Sigmoid colon (tissue), 7 donors: ENCODE measurements around the gene BCAT1. TPM values are rescaled to one million over a fixed set of nuclear protein-coding genes. Genes with fewer than 3 reads are reported as not detected.

Experiments
- DNase-seq: peaks from one replicate; pipeline ENCODE4 v3.0.0-alpha.2; 2019
- H3K27ac ChIP-seq, 4 donors: fragments of 200-600 bp; sonication (generic); one replicate each; pipeline ENCODE4 v1.5.1; 2016 to 2019; ENCODE audit warnings: mild to moderate bottlenecking in 1 of 4
- H3K27me3 ChIP-seq, 3 donors: fragments of 200-600 bp; sonication (generic); one replicate each; pipeline ENCODE4 v1.5.1; 2019; ENCODE audit warnings: mild to moderate bottlenecking in 1 of 3
- H3K36me3 ChIP-seq, 4 donors: fragments of 200-600 bp; sonication (generic); one replicate each; pipeline ENCODE4 v1.5.1; 2016 to 2019
- H3K4me1 ChIP-seq, 4 donors: fragments of 200-600 bp; sonication (generic); one replicate each; pipeline ENCODE4 v1.5.1; 2017 to 2019
- H3K4me3 ChIP-seq, 4 donors: fragments of 200-600 bp; sonication (generic); one replicate each; pipeline ENCODE4 v1.5.1; 2017 to 2019; ENCODE audit warnings: mild to moderate bottlenecking in 2 of 4, moderate library complexity in 1 of 4
- H3K9me3 ChIP-seq, 4 donors: fragments of 200-600 bp in 3 of 4; sonication (generic) in 3 of 4; one replicate each; pipeline versions ENCODE4 v1.5.1 to v1.6.1; 2013 to 2019
- EP300 ChIP-seq, 4 donors: sonication (generic); formaldehyde crosslinking; IDR thresholded peaks; one replicate each; pipeline ENCODE4 v1.6.1; 2017; ENCODE audit warnings: antibody characterized with exemption in 4 of 4
- POLR2A ChIP-seq, 2 donors: fragments of 450-650 bp; IDR thresholded peaks; one replicate each; pipeline ENCODE4 v1.6.1; 2016; ENCODE audit warnings: antibody characterized with exemption in 2 of 2, mild to moderate bottlenecking in 2 of 2, moderate library complexity in 2 of 2
- POLR2AphosphoS5 ChIP-seq, 4 donors: sonication (generic); formaldehyde crosslinking; IDR thresholded peaks; one replicate each; pipeline ENCODE4 v1.6.1; 2017; ENCODE audit warnings: antibody characterized with exemption in 4 of 4
- WGBS, 2 donors: extraction: QIAGEN DNeasy Blood & Tissue Kit; methylation state at CpG; one replicate each; pipeline ENCODE4 v1.1.7; 2013; 5-methylcytosine and 5-hydroxymethylcytosine counted together
- intact Hi-C: fragments of 100-400 bp; cut with DNase I; formaldehyde crosslinking; loops from one replicate; pipeline ENCODE4 v1.15.1; 2023
- polyA plus RNA-seq, 3 donors: library from polyadenylated mRNA; stranded (reverse); fragments of 200-250 nt; gene quantifications; one replicate each; pipeline ENCODE4 v1.2.3, GENCODE V29; 2013
- total RNA-seq, 4 donors: library from RNA; depleted of rRNA; stranded (reverse); fragments of >200 nt; gene quantifications; one replicate each; pipeline ENCODE4 v1.1.0, GENCODE V29; 2016
- TF ChIP-seq, protein P1 (sequence below), 4 experiments: fragments of 450-650 bp in 3 of 4; fragments of 200-600 bp in 1 of 4; IDR thresholded peaks; one replicate each; pipeline ENCODE4 v1.5.1; 2016 to 2019; ENCODE audit warnings: antibody characterized with exemption in 4 of 4, mild to moderate bottlenecking in 3 of 4, moderate library complexity in 2 of 4
- donor health status: healthy with polysubstance abuse.
- donor health status: Bipolar disorder and iron deficiency.
- donor health status: healthy.

BCAT1 gene
- total and polyA plus RNA-seq, 7 donors = 2.1 to 20.3 (median 12.0) TPM

GRCh38 chr12:24894879-24895278 lies 54.0 kb downstream of the BCAT1 start:
- no peaks in the 10 kb centered on the region for H3K9me3 ChIP-seq
- no peak for TF ChIP-seq POLR2A (IDR thresholded peaks at IDR 0.05)
- TF ChIP-seq, protein P1, sequence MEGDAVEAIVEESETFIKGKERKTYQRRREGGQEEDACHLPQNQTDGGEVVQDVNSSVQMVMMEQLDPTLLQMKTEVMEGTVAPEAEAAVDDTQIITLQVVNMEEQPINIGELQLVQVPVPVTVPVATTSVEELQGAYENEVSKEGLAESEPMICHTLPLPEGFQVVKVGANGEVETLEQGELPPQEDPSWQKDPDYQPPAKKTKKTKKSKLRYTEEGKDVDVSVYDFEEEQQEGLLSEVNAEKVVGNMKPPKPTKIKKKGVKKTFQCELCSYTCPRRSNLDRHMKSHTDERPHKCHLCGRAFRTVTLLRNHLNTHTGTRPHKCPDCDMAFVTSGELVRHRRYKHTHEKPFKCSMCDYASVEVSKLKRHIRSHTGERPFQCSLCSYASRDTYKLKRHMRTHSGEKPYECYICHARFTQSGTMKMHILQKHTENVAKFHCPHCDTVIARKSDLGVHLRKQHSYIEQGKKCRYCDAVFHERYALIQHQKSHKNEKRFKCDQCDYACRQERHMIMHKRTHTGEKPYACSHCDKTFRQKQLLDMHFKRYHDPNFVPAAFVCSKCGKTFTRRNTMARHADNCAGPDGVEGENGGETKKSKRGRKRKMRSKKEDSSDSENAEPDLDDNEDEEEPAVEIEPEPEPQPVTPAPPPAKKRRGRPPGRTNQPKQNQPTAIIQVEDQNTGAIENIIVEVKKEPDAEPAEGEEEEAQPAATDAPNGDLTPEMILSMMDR (IDR thresholded peaks at IDR 0.05) = no peak
- no peak for TF ChIP-seq EP300 (IDR thresholded peaks at IDR 0.05)
- TF ChIP-seq POLR2AphosphoS5 (IDR thresholded peaks at IDR 0.05) = no peak
- H3K36me3 ChIP-seq = no peaks in the 10 kb centered on the region
- 47 to 55% methylated on average over 3 of the region's 3 CpGs for WGBS, 2 donors
- H3K27me3 ChIP-seq = no peaks in the 10 kb centered on the region
- H3K4me1 ChIP-seq = no peaks in the 10 kb centered on the region
- no peak for DNase-seq
- H3K27ac ChIP-seq = no peak overlapping the region
- intact Hi-C loops = no loop called here
- no peak overlapping the region for H3K4me3 ChIP-seq

DNA sequence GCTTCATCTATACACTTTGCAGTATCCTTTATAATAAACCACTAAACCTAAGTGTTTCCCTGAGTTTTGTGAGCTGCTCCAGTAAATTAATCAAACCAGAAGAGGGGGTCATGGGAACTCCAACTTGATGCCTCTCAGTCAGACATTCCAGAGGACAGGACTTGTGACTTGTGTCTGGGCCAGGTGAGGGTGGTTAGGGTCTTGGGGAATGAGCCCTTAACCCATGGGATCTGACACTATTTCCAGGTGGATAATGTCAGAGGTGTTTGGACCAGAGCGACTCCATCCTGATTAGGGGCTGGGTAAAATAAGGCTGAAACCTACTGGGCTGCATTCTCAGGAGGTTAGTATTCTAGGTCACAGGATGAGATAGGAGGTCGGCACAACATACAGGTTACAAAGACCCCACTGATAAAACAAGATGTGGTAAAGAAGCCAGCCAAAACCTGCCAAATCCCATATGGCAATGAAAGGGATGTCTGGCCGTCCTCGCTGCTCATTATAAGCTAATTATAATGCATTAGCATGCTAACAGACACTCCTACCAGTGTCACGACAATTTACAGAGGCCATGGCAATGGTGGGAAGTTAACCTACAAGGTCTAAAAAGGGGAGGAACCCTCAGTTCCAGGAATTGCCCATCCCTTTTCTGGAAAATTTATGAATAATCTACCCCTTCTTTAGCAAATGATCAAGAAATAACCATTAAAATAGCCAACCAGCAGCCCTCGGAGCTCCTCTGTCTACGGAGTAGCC lies 58.7 kb downstream of the BCAT1 start:
- H3K27ac ChIP-seq = no peak overlapping the region
- no peaks in the 10 kb centered on the region for H3K4me1 ChIP-seq
- intact Hi-C loops = no loop called here
- no peaks in the 10 kb centered on the region for H3K36me3 ChIP-seq
- no peaks in the 10 kb centered on the region for H3K9me3 ChIP-seq
- TF ChIP-seq EP300 (IDR thresholded peaks at IDR 0.05) (no peak), POLR2AphosphoS5 (IDR thresholded peaks at IDR 0.05) (no peak), POLR2A (IDR thresholded peaks at IDR 0.05) (no peak)
- TF ChIP-seq, protein P1 (IDR thresholded peaks at IDR 0.05) = no peak
- H3K4me3 ChIP-seq = no peak overlapping the region
- DNase-seq = no peak
- no peaks in the 10 kb centered on the region for H3K27me3 ChIP-seq
- WGBS, 2 donors = 91 to 93% methylated on average over 7 of the region's 7 CpGs

DNA sequence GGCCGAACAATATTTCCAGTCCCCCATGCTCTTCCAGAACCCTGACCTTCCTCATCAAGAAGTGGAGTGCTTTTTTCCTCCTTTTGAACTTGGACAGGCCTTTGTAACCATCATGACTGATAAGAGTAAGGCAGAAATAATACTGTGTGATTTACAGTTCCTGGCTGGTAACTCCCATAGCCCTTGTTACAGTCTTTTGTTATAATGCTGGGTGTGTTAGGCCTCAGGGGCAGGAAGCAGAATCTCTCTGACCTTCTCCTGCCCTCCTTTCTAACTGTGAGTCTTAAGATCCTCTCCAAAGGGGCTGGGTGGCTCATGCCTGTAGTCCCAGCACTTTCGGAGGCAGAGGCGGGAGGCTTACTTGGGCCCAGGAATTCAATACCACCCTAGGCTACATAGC lies 59.5 kb downstream of the BCAT1 start:
- no peak for DNase-seq
- TF ChIP-seq POLR2AphosphoS5 (IDR thresholded peaks at IDR 0.05) (no peak), EP300 (IDR thresholded peaks at IDR 0.05) (no peak), POLR2A (IDR thresholded peaks at IDR 0.05) (no peak)
- TF ChIP-seq, protein P1 (IDR thresholded peaks at IDR 0.05) = no peak
- H3K4me1 ChIP-seq = no peaks in the 10 kb centered on the region
- no peaks in the 10 kb centered on the region for H3K9me3 ChIP-seq
- 96% methylated on average over 3 of the region's 3 CpGs for WGBS, 2 donors
- no peak overlapping the region for H3K27ac ChIP-seq
- intact Hi-C loops = no loop called here
- no peak overlapping the region for H3K4me3 ChIP-seq
- no peaks in the 10 kb centered on the region for H3K27me3 ChIP-seq
- no peaks in the 10 kb centered on the region for H3K36me3 ChIP-seq

- Histone ChIP-seq H3K4me3 (no peak overlapping the region), H3K27ac (no peak overlapping the region), H3K36me3 (no peaks in the 10 kb centered on the region), H3K27me3 (no peaks in the 10 kb centered on the region), H3K4me1 (no peaks in the 10 kb centered on the region), H3K9me3 (no peaks in the 10 kb centered on the region)
- WGBS, 2 donors = 49 to 77% methylated on average over 5 of the region's 5 CpGs
- no peak for TF ChIP-seq POLR2A (IDR thresholded peaks at IDR 0.05)
- no peak for TF ChIP-seq EP300 (IDR thresholded peaks at IDR 0.05)
- no peak for TF ChIP-seq POLR2AphosphoS5 (IDR thresholded peaks at IDR 0.05)
- TF ChIP-seq, protein P1 (IDR thresholded peaks at IDR 0.05) = no peak
- intact Hi-C loops = no loop called here
- DNase-seq = no peak
These were observed 60.1 kb downstream of the BCAT1 start for GRCh38 chr12:24888813-24889212.

DNA sequence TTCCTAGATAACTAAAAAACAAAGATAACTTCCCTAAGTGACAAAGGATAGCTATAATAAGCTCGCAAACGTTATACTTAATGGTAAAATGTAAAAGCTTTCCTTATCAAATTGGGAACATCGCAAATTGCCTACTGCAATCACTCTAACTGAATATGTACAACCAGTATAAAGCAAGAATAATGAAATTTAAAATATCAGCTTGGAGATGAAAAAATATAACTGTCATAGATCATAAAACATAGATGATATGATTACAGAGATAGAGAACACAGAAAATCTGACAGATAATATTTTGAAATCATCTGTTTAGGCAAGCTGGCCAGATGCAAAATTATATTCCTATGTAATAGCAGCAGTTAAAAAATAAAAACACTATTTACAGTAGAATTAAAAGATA lies 64.0 kb downstream of the BCAT1 start:
- H3K27me3 ChIP-seq = no peaks in the 10 kb centered on the region
- 89 to 95% methylated on average over 3 of the region's 3 CpGs for WGBS, 2 donors
- no peaks in the 10 kb centered on the region for H3K36me3 ChIP-seq
- TF ChIP-seq, protein P1 (IDR thresholded peaks at IDR 0.05) = no peak
- TF ChIP-seq POLR2AphosphoS5 (IDR thresholded peaks at IDR 0.05) = no peak
- no peak for TF ChIP-seq EP300 (IDR thresholded peaks at IDR 0.05)
- no peak for TF ChIP-seq POLR2A (IDR thresholded peaks at IDR 0.05)
- H3K9me3 ChIP-seq = no peaks in the 10 kb centered on the region
- no peaks in the 10 kb centered on the region for H3K4me1 ChIP-seq
- H3K4me3 ChIP-seq = no peak overlapping the region
- DNase-seq = no peak
- intact Hi-C loops = no loop called here
- H3K27ac ChIP-seq = no peak overlapping the region
